HG03575 (cell line): ENCODE measurements around the gene DDX3X.

ENCODE experiments used
- ATAC-seq: cut with Tn5 transposase; IDR thresholded peaks from one replicate; pipeline ENCODE4 v1.9.1; 2021; ENCODE audit not compliant: unreplicated experiment, insufficient number of reproducible peaks, low FRiP score; ENCODE audit errors: extremely low read depth

DDX3X gene

GRCh38 chrX:41322821-41323603 lies 10.9 kb upstream of the DDX3X start:
- ATAC-seq, result no peak

DNA sequence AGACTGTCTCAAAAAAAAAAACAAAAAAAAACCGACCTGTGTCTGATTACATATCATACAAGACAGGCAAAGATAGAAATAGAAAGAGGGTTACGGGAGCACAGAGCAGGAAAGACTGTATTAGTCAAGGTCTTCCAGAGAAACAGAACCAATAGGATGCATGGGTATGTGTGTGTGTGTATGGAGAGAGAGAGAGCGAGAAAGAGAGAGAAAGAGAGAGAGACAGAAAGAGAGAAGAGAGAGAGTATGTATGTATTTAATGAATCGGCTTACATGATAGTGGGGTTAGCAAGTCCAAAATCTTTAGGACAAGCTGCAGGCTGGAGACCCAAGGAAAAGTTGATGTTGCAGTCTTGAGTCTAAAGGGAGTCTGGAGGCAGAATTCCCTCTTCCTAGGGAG lies 7.5 kb upstream of the DDX3X start:
- no peak for ATAC-seq

- ATAC-seq, result no peak
Observed at GRCh38 chrX:41327341-41327740, 6.6 kb upstream of the DDX3X start.

GRCh38 chrX:41329101-41329500 lies 4.9 kb upstream of the DDX3X start:
- ATAC-seq, result no peak

DNA sequence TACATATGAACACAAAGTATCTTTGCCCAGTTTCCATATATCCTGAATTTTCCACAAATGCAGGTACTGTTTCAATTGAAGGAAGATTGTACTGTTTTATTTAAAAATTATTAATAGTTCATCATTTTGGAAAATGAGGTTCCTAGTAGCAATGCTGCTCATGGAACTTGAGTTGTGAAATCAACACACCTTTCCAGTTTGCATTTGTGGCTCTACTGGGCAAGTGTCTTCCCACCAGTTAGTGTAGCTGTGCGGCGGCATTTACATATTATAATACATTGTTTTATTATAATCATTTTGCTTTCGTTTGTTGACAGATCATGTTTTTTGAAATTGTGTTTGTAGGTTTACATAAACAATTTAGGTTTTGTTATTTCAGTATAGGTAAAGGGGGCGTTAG lies 2.0 kb upstream of the DDX3X start:
- ATAC-seq, result no peak

DNA sequence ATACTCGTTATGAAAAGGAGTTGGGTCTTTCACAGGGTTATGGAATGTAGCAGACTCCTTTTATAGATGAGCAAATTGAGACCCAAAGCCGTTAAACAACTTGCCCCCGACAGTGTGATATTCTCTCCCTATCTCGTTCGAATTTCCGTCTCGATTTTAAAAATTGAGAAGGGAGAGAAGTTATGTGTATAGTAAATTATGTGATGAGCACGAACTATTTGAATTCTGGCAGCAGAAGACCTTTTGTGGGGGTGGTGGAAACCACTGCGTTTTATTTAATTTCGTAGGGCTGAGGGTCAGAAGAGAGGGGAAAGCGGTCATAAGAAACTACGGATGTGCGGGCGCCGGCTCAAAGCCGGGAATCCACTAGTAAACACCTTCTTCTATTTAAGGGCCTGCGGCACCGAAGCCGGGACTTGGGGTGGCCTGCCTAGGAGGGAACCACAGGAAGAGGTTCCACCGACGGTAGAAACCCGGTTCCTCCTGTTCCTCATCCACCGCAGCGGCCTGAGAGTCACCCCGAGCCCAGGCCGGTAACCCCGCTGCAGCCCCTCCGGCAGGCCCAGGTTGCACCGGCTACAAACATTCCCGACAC lies 1.5 kb upstream of the DDX3X start:
- no peak for ATAC-seq

DNA sequence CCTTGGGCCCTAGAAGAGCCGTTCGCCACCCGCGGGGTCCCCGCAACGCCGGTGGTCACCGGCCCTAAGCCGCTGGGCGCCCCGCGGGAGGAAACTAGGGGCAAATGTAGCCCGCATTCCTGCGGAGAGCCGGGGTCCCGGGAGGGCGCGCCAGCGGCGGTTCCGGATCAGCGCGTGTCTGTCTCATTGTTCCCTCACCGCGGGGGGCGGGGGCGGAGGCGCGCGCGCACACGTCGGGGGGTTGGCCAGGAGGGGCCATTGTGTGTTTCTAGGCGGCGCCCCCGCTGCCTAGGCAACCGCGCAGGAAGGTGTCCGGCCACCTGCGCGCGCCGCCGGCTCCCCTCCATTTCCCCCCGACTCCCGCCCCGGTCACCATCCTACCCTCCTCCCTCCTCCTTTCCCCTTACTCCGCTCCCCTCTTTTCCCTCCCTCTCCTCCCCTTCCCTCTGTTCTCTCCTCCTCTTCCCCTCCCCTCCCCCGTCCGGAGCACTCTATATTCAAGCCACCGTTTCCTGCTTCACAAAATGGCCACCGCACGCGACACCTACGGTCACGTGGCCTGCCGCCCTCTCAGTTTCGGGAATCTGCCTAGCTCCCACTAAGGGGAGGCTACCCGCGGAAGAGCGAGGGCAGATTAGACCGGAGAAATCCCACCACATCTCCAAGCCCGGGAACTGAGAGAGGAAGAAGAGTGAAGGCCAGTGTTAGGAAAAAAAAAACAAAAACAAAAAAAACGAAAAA lies 789 bp upstream of the DDX3X start:
- peak; percentile 19 for ATAC-seq

GRCh38 chrX:41334363-41335197 lies 618 bp downstream of the DDX3X start:
- ATAC-seq, result no peak

GRCh38 chrX:41335198-41335957 lies 1.4 kb downstream of the DDX3X start:
- no peak for ATAC-seq

DNA sequence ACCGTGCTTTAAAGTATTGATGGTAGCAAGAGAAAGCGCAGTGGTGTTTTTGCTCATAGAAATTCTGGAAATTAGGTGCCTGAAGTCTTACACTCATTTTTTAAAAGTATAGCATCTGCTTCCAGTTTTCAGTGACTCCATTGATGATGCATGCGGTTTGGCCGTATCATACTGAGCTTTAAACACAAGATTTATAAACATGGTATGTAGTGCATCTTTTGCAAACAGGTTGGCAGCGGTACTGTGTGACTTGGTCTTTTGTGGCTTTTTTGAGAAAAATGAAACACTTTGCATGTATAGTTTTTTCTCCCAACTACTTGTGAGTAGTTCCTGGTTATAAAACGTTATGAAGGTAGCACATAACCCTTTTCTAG lies 2.0 kb downstream of the DDX3X start:
- no peak for ATAC-seq

DNA sequence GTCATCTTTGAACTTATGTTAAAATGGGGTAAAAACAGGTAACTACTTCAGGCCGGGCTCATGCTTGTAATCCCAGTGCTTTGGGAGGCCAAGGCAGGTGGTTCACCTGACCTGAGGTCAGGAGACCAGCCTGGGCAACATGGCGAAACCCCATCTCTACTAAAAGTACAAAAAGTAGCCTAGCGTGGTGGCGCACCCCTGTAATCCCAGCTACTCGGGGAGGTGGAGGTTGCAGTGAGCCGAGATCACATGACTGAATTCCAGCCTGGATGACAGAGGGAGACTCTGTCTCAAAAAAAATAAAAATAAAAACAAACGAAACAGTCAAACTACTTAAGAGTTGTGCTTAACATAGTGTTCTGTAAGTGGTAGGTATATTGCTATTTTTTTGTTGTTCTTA lies 2.5 kb downstream of the DDX3X start:
- no peak for ATAC-seq

DNA sequence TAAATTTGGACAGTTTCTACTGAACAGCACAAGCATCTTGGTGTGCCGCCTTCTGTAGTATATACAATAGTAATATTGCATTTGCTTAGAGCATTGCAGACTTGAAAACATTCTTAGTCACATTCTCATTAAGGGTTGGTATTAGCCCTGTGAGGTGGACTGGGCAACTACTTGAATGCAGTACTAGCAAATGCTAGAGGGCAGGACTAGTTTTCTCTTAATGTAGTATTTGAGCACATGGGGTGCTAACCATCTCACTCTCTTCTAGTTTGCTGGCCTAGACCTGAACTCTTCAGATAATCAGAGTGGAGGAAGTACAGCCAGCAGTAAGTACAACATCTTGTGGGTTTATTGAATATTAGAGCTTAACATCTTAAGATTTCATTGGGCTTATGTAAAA lies 3.2 kb downstream of the DDX3X start:
- ATAC-seq, result no peak

GRCh38 chrX:41338436-41338835 lies 4.5 kb downstream of the DDX3X start:
- no peak for ATAC-seq

DNA sequence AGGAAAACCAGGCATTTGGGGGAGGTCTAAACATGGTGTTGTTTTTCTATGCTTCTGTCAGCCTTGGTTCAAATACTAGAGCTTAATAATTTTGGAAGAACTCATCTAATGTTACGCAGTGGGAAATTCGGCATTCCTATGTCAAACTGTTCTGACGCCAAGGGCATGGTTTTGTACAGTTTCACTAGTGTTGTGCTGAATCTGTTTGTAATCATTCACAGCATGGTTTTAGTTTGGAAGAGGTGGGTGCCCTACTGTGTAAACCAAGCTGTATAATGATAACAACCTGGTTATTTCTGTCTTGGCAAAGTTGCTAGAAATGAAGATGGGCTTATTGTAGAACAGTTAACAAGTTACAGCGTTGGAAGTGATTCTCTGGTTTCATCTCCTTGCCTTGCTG lies 5.2 kb downstream of the DDX3X start:
- no peak for ATAC-seq

- no peak for ATAC-seq
Observed at GRCh38 chrX:41344053-41344452, 10.1 kb downstream of the DDX3X start.

DNA sequence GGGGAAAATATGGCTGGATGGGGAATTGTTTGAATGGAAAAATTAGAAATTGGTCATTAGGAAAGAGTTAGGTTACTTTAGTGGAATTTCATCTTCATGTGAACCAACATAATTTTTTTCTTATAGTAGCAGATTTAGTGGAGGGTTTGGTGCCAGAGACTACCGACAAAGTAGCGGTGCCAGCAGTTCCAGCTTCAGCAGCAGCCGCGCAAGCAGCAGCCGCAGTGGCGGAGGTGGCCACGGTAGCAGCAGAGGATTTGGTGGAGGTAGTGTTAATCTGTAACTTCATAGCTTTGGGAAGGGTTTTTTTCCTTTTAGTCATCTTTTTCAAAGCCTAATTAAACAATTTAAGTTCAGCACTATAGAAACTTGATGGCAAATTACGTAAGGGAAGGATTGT lies 13.2 kb downstream of the DDX3X start:
- ATAC-seq, result no peak

GRCh38 chrX:41348551-41348950 lies 14.6 kb downstream of the DDX3X start:
- ATAC-seq, result no peak

- no peak for ATAC-seq
Observed at GRCh38 chrX:41350150-41350975, 16.4 kb downstream of the DDX3X start.
